DND-41 (cell line): ENCODE measurements around the gene GPR176.
"Not testable (repeated sequence)": the region's sequence is repeated elsewhere in the genome, so short reads cannot be mapped to it uniquely, and the experiment has no call there.

Experiments used
- EZH2 ChIP-seq: IDR thresholded peaks from 3 replicates; pipeline ENCODE4 v1.6.1; 2012; ENCODE audit warnings: borderline replicate concordance, low read depth, mild to moderate bottlenecking, moderate library complexity, low read length, inconsistent platforms; ENCODE audit not compliant: severe bottlenecking
- TF ChIP-seq, protein P1 (sequence below): IDR thresholded peaks from 2 replicates; pipeline ENCODE4 v1.5.1; 2012; ENCODE audit warnings: borderline replicate concordance, low read length, moderate library complexity, mild to moderate bottlenecking; ENCODE audit not compliant: poor library complexity, severe bottlenecking; ENCODE audit errors: extremely low read depth

DNA sequence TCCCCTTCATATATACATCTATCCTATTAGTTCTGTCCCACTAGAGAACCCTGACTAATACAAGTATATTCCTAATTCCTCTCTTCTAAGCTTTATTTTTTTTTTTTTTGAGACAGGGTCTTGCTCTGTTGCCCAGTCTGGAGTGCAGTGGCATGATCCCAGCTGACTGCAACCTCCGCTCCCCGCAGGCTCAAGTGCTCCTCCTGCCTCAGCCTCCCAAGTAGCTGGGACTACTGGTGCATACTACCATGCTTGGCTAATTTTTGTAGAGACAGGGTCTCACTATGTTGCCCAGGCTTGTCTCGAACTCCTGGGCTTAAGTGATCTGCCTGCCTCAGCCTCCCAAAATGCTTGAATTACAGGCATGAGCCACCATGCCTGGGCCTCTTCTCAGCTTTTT lies 107.4 kb downstream of the GPR176 start:
- TF ChIP-seq, protein P1, sequence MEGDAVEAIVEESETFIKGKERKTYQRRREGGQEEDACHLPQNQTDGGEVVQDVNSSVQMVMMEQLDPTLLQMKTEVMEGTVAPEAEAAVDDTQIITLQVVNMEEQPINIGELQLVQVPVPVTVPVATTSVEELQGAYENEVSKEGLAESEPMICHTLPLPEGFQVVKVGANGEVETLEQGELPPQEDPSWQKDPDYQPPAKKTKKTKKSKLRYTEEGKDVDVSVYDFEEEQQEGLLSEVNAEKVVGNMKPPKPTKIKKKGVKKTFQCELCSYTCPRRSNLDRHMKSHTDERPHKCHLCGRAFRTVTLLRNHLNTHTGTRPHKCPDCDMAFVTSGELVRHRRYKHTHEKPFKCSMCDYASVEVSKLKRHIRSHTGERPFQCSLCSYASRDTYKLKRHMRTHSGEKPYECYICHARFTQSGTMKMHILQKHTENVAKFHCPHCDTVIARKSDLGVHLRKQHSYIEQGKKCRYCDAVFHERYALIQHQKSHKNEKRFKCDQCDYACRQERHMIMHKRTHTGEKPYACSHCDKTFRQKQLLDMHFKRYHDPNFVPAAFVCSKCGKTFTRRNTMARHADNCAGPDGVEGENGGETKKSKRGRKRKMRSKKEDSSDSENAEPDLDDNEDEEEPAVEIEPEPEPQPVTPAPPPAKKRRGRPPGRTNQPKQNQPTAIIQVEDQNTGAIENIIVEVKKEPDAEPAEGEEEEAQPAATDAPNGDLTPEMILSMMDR = not testable (repeated sequence)
- not testable (repeated sequence) for TF ChIP-seq EZH2
